ENCODE measurements around the gene CKS1B. TPM values are rescaled to one million over a fixed set of nuclear protein-coding genes. Genes with fewer than 3 reads are reported as not detected.

The CKS1B gene
- total RNA-seq, 1 donor from 2014 or later = 23.2 TPM

DNA sequence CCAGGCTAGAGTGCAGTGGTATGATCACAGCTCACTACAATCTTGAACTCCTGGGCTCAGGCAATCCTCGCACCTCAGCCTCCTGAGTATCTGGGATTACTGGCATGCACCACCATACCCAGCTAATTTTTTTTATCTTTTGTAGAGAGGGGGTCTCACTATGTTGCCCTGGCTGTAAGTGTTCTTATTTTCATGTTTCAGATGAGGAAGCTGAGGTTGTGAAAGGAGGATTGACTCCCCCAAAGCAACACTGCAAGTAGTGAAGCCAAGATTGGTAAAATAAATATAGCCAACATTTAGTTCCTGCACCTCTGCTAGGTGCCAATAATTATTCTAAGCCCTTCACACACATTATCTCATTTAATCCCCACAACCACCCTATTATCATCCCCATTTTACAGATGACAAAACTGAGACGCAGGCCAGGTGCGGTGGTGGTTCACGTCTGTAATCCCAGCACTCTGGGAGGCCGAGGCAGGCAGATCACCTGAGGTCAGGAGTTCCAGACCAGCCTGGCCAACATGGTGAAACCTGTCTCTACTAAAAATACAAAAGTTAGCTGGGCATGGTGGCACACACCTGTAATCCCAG lies 40.0 kb upstream of the CKS1B start:
- Mint-ChIP-seq H3K27me3 (ENCODE audit: low read depth) (no peaks in the 10 kb centered on the region), H3K9me3 (ENCODE audit: low read depth) (no peaks in the 10 kb centered on the region), H3K36me3 (ENCODE audit: low read depth) (peaks cover 8% of the 10 kb centered on the region), H3K27ac (ENCODE audit: unreplicated experiment) (no peak overlapping the region), H3K4me1 (ENCODE audit: low read depth) (peaks cover 31% of the 10 kb centered on the region), H3K4me3 (ENCODE audit: unreplicated experiment) (no peak overlapping the region)
- TF ChIP-seq CTCF (IDR thresholded peaks at IDR 0.05) = no peak
- no peak for DNase-seq (ENCODE audit: low spot score)

DNA sequence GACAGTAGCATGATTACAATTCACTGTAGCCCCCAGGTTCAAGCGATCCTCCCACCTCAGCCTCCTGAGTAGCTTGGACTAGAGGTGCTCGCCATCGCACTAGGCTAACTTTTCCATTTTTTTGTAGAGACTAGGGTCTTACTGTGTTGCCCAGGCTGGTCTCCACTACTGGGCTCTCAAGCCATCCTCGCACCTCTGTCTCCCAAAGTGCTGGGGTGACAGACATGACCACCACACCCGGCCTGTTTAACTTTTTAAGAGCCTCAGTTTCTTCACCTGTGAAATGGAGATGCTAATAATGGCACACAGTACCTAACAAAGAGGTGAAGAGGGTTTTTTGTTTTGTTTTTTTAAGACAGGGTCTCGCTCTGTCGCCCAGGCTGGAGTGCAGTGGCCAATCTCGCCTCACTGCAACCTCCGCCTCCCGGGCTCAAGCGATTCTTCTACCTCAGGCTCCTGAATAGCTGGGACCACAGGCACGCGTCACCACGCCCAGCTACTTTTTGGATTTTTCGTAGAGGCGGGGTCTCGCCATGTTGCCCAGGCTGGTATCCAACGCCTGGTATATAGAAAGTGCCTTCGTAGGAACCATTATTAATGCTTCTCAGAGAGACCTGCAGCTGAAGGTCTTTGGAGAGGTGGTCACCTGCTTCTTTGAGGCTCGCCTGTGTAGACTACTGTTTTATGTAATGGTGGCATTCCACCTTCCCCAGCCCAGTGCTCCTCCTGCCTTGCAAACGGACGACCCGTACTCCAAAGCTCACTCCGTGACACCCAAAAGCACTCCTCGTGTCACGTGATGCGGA lies 38.5 kb upstream of the CKS1B start:
- H3K27me3 Mint-ChIP-seq (ENCODE audit: low read depth) = no peaks in the 10 kb centered on the region
- H3K4me1 Mint-ChIP-seq (ENCODE audit: low read depth) = peaks cover 34% of the 10 kb centered on the region
- no peaks in the 10 kb centered on the region for H3K9me3 Mint-ChIP-seq (ENCODE audit: low read depth)
- TF ChIP-seq CTCF (IDR thresholded peaks at IDR 0.05) = no peak
- peaks cover 3% of the 10 kb centered on the region for H3K36me3 Mint-ChIP-seq (ENCODE audit: low read depth)
- H3K4me3 Mint-ChIP-seq (ENCODE audit: unreplicated experiment) = peak overlapping the region; percentile 93
- DNase-seq (ENCODE audit: low spot score) = no peak
- peak overlapping the region; percentile 98 for H3K27ac Mint-ChIP-seq (ENCODE audit: unreplicated experiment)

DNA sequence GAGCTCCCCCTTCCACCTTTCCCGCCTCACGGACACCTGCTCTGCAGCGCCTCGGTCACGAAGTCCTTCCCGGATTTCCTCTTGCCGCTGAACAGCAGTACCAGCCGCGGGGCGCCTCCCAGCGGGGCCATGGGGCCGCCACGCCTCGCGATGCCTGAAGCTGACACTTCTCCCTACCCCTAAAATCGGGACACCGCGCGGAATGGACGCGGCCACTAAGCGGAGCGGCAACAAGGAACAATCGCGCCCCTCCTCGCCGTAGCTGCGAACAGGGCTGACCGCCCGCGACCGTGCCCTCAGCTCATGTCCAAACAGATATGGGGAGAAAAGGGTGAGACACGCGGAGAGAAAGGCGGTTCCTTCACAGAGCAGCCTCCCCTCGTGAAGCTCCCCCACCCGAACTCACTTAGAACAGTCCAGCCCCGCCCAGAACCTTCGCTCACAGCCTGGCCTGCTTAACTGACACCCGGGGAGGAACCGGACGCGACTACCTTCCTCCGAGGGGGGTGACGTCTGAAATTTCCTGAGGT lies 37.9 kb upstream of the CKS1B start, which contains the start of gene PMVK:
TSS of gene PMVK (minus strand) at position 165 of the 530 bp plus-strand sequence. CDS start at position 131, 34 bp downstream.
- Mint-ChIP-seq H3K9me3 (ENCODE audit: low read depth) (no peaks in the 10 kb centered on the region), H3K4me1 (ENCODE audit: low read depth) (peaks cover 34% of the 10 kb centered on the region), H3K27me3 (ENCODE audit: low read depth) (no peaks in the 10 kb centered on the region), H3K4me3 (ENCODE audit: unreplicated experiment) (peak within 1 kb of the TSS; percentile 93), H3K36me3 (ENCODE audit: low read depth) (no peaks in the 10 kb centered on the region), H3K27ac (ENCODE audit: unreplicated experiment) (peak within 1 kb of the TSS; percentile 98)
- peak; percentile 97 for DNase-seq (ENCODE audit: low spot score)
- peak; percentile 66 for TF ChIP-seq CTCF (IDR thresholded peaks at IDR 0.05)

- H3K4me1 Mint-ChIP-seq (ENCODE audit: low read depth) = peaks cover 34% of the 10 kb centered on the region
- peak overlapping the region; percentile 98 for H3K27ac Mint-ChIP-seq (ENCODE audit: unreplicated experiment)
- peak; percentile 97 for DNase-seq (ENCODE audit: low spot score)
- no peaks in the 10 kb centered on the region for H3K9me3 Mint-ChIP-seq (ENCODE audit: low read depth)
- H3K27me3 Mint-ChIP-seq (ENCODE audit: low read depth) = no peaks in the 10 kb centered on the region
- TF ChIP-seq CTCF (IDR thresholded peaks at IDR 0.05) = peak; percentile 69
- no peaks in the 10 kb centered on the region for H3K36me3 Mint-ChIP-seq (ENCODE audit: low read depth)
- peak overlapping the region; percentile 93 for H3K4me3 Mint-ChIP-seq (ENCODE audit: unreplicated experiment)
Observed at GRCh38 chr1:154937085-154937987, 37.1 kb upstream of the CKS1B start.

Measured in chondrocyte (in vitro differentiated cells).